ENCODE measurements around the gene TMEM121. TPM values are rescaled to one million over a fixed set of nuclear protein-coding genes. Genes with fewer than 3 reads are reported as not detected.

TMEM121 gene
- total RNA-seq, 1 experiment from 2014 or later, result 1.0 TPM

GRCh38 chr14:105527381-105527825 is 1.0 kb downstream of the TMEM121 start:
- no peak overlapping the region for H3K27ac ChIP-seq
- no peak for DNase-seq
- CTCF ChIA-PET, result no interaction called here
- no peaks in the 10 kb centered on the region for H3K36me3 ChIP-seq (ENCODE audit: low read depth)
- intact Hi-C loops (cut with micrococcal nuclease; ENCODE audit: unreplicated experiment), result no loop called here
- peaks cover 17% of the 10 kb centered on the region for H3K27me3 ChIP-seq (ENCODE audit: insufficient read depth, low read depth)
- H2AFZ ChIP-seq, result no peak overlapping the region
- no peak overlapping the region for H3K4me3 ChIP-seq
- peak overlapping the region; percentile 55; the same call in 1 of the 2 replicates for H3K4me2 ChIP-seq
- POLR2A ChIA-PET (ENCODE audit: unreplicated experiment), result no interaction called here
- no peaks in the 10 kb centered on the region; the same call in 1 of the 2 replicates for H4K20me1 ChIP-seq (ENCODE audit: insufficient read depth)
- TF ChIP-seq CTCF (conservative IDR thresholded peaks at IDR 0.05) (no peak), EZH2 (IDR thresholded peaks at IDR 0.05; ENCODE audit: low read depth) (no peak)
- no peaks in the 10 kb centered on the region for H3K79me2 ChIP-seq (ENCODE audit: low read depth)
- no TSS peak for BruUV-seq (replicated peaks)
- no peaks in the 10 kb centered on the region for H3K9me2 ChIP-seq (ENCODE audit: insufficient read depth)
- H3F3A ChIP-seq (ENCODE audit: insufficient read depth, low read depth), result peaks cover 9% of the 10 kb centered on the region; the same call in 1 of the 2 replicates
- no peaks in the 10 kb centered on the region for H3K9me3 ChIP-seq (ENCODE audit: insufficient read depth, low read depth)
- no peaks in the 10 kb centered on the region for H3K4me1 ChIP-seq (replicated peaks; ENCODE audit: insufficient read depth)

GRCh38 chr14:105527826-105528585 is 1.6 kb downstream of the TMEM121 start:
- H3K4me1 ChIP-seq (replicated peaks; ENCODE audit: insufficient read depth), result no peaks in the 10 kb centered on the region
- H3F3A ChIP-seq (ENCODE audit: insufficient read depth, low read depth), result peaks cover 9% of the 10 kb centered on the region; the same call in 1 of the 2 replicates
- H2AFZ ChIP-seq, result peak overlapping the region; percentile 75
- intact Hi-C loops (cut with micrococcal nuclease; ENCODE audit: unreplicated experiment), result loop anchor here (1.0 to 2.0 kb wide), 2 partner anchors 37 to 157 kb away; partner anchors contain the start of gene TEDC1
- DNase-seq, result peak in 1 of 2 experiments; percentile 63
- BruUV-seq (replicated peaks), result no TSS peak
- no peaks in the 10 kb centered on the region; the same call in 1 of the 2 replicates for H4K20me1 ChIP-seq (ENCODE audit: insufficient read depth)
- H3K4me2 ChIP-seq, result peak overlapping the region; percentile 82
- no peaks in the 10 kb centered on the region for H3K79me2 ChIP-seq (ENCODE audit: low read depth)
- ChIA-PET CTCF (no interaction called here), POLR2A (ENCODE audit: unreplicated experiment) (interaction anchor here (0.5 to 0.8 kb wide), 2 partner anchors 16 to 36 kb away, joined by 5 to 12 read pairs; no protein-coding TSS in a partner anchor)
- peak; percentile 78 for TF ChIP-seq CTCF (conservative IDR thresholded peaks at IDR 0.05)
- TF ChIP-seq EZH2 (IDR thresholded peaks at IDR 0.05; ENCODE audit: low read depth), result no peak
- no peaks in the 10 kb centered on the region for H3K9me2 ChIP-seq (ENCODE audit: insufficient read depth)
- H3K4me3 ChIP-seq, result peak overlapping the region; percentile 58
- H3K36me3 ChIP-seq (ENCODE audit: low read depth), result no peaks in the 10 kb centered on the region
- H3K27me3 ChIP-seq (ENCODE audit: insufficient read depth, low read depth), result peaks cover 22% of the 10 kb centered on the region
- H3K27ac ChIP-seq, result no peak overlapping the region
- H3K9me3 ChIP-seq (ENCODE audit: insufficient read depth, low read depth), result no peaks in the 10 kb centered on the region

DNA sequence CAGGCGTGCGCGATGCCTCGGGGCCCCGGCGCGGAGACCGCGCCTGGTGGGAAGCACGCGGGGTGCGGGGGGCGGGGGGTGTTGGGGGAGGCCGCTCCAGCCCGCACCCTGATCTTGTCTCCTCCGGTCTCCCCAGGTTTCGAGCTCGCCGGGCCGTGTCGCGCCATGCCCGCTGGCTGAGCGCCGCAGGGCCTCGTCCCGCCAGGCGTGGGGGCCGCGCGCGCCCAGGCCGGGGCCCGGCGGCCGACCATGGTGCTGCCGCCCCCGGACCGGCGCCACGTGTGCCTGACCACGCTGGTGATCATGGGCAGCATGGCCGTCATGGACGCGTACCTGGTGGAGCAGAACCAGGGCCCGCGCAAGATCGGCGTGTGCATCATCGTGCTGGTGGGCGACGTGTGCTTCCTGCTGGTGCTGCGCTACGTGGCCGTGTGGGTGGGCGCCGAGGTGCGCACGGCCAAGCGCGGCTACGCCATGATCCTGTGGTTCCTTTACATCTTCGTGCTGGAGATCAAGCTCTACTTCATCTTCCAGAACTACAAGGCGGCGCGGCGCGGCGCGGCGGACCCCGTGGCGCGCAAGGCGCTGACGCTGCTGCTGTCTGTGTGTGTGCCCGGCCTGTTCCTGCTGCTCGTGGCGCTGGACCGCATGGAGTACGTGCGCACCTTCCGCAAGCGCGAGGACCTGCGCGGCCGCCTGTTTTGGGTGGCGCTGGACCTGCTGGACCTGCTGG is 2.4 kb downstream of the TMEM121 start:
- peaks cover 24% of the 10 kb centered on the region for H3K27me3 ChIP-seq (ENCODE audit: insufficient read depth, low read depth)
- H3K9me3 ChIP-seq (ENCODE audit: insufficient read depth, low read depth), result no peaks in the 10 kb centered on the region
- ChIA-PET CTCF (interaction anchor here (0.5 kb wide), 1 partner anchor 139 kb away, joined by 3 read pairs; no protein-coding TSS in a partner anchor), POLR2A (ENCODE audit: unreplicated experiment) (interaction anchor here (0.5 to 0.8 kb wide), 2 partner anchors 17 to 37 kb away, joined by 5 to 12 read pairs; no protein-coding TSS in a partner anchor)
- no peak overlapping the region for H2AFZ ChIP-seq
- H3K36me3 ChIP-seq (ENCODE audit: low read depth), result no peaks in the 10 kb centered on the region
- peaks cover 6% of the 10 kb centered on the region; the same call in 1 of the 2 replicates for H3F3A ChIP-seq (ENCODE audit: insufficient read depth, low read depth)
- no peaks in the 10 kb centered on the region for H3K79me2 ChIP-seq (ENCODE audit: low read depth)
- no peaks in the 10 kb centered on the region for H3K9me2 ChIP-seq (ENCODE audit: insufficient read depth)
- peak overlapping the region; percentile 82; the same call in 1 of the 2 replicates for H3K4me2 ChIP-seq
- TF ChIP-seq EZH2 (IDR thresholded peaks at IDR 0.05; ENCODE audit: low read depth), result no peak
- TF ChIP-seq CTCF (conservative IDR thresholded peaks at IDR 0.05), result no peak
- no peaks in the 10 kb centered on the region for H3K4me1 ChIP-seq (replicated peaks; ENCODE audit: insufficient read depth)
- no TSS peak for BruUV-seq (replicated peaks)
- no peak overlapping the region for H3K4me3 ChIP-seq
- no peaks in the 10 kb centered on the region; the same call in 1 of the 2 replicates for H4K20me1 ChIP-seq (ENCODE audit: insufficient read depth)
- DNase-seq, result no peak
- intact Hi-C loops (cut with micrococcal nuclease; ENCODE audit: unreplicated experiment), result loop anchor here (1.0 to 2.0 kb wide), 2 partner anchors 37 to 158 kb away; partner anchors contain the start of gene TEDC1
- no peak overlapping the region for H3K27ac ChIP-seq
